K562 (cell line): ENCODE measurements around the gene FAM219A. TPM values are rescaled to one million over a fixed set of nuclear protein-coding genes. Genes with fewer than 3 reads are reported as not detected.

Experiments used
- CCNT2 ChIP-seq: IDR thresholded peaks from 2 replicates; pipeline ENCODE4 v1.6.1; 2011; ENCODE audit warnings: borderline replicate concordance, low read depth, mild to moderate bottlenecking, moderate library complexity, mixed read lengths, low read length; ENCODE audit not compliant: insufficient read length; ENCODE audit errors: extremely low read depth
- SMAD2 ChIP-seq: fragments of 150-350 bp; IDR thresholded peaks from 2 replicates; pipeline ENCODE4 v1.6.1; 2014; ENCODE audit warnings: low read depth, mild to moderate bottlenecking, low read length
- polyA plus RNA-seq, 8 experiments: library from polyadenylated mRNA; depleted of rRNA in 4 of 8; stranded (reverse) in 5 of 8; unstranded in 3 of 8; fragments of >200 nt; fragmentation: Nextera tagmentation in 2 of 8; fragmentation: Illumina TruSeq in 1 of 8; extraction: Ambion mirVana in 2 of 8; extraction: Trizol in 1 of 8; gene quantifications; 2 replicates each; pipeline versions ENCODE4 v1.2.1 to v1.2.3, GENCODE V29; 2011 to 2014; ENCODE audit warnings: inconsistent platforms in 1 of 8, missing spikeins in 1 of 8
- total RNA-seq, 7 experiments: library from RNA; depleted of rRNA in 6 of 7; stranded (reverse); fragments of >200 nt in 6 of 7; fragmentation: Illumina TruSeq in 2 of 7; extraction: Trizol in 2 of 7; gene quantifications; 2 replicates each; pipeline versions ENCODE4 v1.2.1 to v1.2.3, GENCODE V29; 2011 to 2021; ENCODE audit warnings: low replicate concordance in 1 of 7
- TF ChIP-seq, protein P1 (sequence below): sonication (generic); formaldehyde crosslinking; IDR thresholded peaks from 2 replicates; pipeline ENCODE4 v1.8.1; 2023; ENCODE audit warnings: mild to moderate bottlenecking, missing genetic modification reagents
- TF ChIP-seq, protein P2 (sequence below): sonication (generic); formaldehyde crosslinking; IDR thresholded peaks from 2 replicates; pipeline ENCODE4 v1.8.1; 2023; ENCODE audit warnings: missing genetic modification reagents, mild to moderate bottlenecking, borderline replicate concordance

FAM219A gene
- total and polyA plus RNA-seq, 9 of the 15 experiments (the other 6 are each of a cell fraction or from before 2014, with no cell fraction given) = 0.63 to 8.6 (median 2.9) TPM

DNA sequence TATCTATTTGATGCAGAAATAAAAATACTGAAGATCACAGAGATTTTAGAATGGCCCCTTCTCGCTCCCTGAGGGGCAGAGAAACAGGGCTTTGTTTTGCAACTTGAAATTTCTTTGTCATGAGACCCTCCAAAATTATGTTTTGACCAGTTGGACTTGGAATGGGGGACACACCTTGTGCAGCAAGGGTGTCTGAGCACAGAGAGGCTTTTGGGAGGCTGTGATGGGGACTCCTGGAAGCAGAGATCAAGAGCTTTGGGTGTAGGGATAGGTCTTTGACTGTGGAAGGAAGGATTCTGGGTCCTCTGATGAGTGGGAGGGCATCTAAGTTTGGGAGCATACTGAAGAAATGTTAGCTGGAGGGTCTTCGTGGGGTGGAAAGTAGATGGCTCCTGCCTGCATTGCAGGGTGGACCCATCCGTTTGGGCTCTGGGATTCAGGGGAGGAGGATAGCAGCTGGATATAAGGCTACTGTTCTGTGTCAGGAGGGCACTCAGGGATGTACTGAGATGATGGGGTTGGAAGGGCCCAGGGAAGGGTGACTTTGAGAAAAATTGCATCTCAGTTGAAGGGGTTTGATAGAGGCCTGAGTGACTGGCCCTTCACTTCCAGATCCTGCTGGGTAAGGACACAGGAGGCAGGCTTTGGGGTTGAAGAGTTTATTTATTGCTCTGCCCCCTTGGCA lies 79.9 kb downstream of the FAM219A start (continued):
- TF ChIP-seq CCNT2 = no peak
- TF ChIP-seq, protein P1, sequence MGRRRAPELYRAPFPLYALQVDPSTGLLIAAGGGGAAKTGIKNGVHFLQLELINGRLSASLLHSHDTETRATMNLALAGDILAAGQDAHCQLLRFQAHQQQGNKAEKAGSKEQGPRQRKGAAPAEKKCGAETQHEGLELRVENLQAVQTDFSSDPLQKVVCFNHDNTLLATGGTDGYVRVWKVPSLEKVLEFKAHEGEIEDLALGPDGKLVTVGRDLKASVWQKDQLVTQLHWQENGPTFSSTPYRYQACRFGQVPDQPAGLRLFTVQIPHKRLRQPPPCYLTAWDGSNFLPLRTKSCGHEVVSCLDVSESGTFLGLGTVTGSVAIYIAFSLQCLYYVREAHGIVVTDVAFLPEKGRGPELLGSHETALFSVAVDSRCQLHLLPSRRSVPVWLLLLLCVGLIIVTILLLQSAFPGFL = no peak
- TF ChIP-seq, protein P2, sequence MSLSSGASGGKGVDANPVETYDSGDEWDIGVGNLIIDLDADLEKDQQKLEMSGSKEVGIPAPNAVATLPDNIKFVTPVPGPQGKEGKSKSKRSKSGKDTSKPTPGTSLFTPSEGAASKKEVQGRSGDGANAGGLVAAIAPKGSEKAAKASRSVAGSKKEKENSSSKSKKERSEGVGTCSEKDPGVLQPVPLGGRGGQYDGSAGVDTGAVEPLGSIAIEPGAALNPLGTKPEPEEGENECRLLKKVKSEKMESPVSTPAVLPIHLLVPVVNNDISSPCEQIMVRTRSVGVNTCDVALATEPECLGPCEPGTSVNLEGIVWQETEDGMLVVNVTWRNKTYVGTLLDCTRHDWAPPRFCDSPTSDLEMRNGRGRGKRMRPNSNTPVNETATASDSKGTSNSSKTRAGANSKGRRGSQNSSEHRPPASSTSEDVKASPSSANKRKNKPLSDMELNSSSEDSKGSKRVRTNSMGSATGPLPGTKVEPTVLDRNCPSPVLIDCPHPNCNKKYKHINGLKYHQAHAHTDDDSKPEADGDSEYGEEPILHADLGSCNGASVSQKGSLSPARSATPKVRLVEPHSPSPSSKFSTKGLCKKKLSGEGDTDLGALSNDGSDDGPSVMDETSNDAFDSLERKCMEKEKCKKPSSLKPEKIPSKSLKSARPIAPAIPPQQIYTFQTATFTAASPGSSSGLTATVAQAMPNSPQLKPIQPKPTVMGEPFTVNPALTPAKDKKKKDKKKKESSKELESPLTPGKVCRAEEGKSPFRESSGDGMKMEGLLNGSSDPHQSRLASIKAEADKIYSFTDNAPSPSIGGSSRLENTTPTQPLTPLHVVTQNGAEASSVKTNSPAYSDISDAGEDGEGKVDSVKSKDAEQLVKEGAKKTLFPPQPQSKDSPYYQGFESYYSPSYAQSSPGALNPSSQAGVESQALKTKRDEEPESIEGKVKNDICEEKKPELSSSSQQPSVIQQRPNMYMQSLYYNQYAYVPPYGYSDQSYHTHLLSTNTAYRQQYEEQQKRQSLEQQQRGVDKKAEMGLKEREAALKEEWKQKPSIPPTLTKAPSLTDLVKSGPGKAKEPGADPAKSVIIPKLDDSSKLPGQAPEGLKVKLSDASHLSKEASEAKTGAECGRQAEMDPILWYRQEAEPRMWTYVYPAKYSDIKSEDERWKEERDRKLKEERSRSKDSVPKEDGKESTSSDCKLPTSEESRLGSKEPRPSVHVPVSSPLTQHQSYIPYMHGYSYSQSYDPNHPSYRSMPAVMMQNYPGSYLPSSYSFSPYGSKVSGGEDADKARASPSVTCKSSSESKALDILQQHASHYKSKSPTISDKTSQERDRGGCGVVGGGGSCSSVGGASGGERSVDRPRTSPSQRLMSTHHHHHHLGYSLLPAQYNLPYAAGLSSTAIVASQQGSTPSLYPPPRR (CRISPR knock-in tag) = no peak
- no peak for TF ChIP-seq SMAD2
